LNCaP clone FGC (cell line): ENCODE results near the gene PDCD1.
"Not testable (repeated sequence)": the region's sequence is repeated elsewhere in the genome, so short reads cannot be mapped to it uniquely, and the experiment has no call there.

Source experiments
- DNase-seq: peaks from one replicate; pipeline ENCODE4 v3.0.0-alpha.2; 2011; ENCODE audit warnings: low read depth
- H3K4me3 ChIP-seq: 2 replicates; pipeline ENCODE4 v1.5.1; 2011; ENCODE audit warnings: mild to moderate bottlenecking, low read depth, low read length, control low read depth
- TF ChIP-seq, protein P1 (sequence below): IDR thresholded peaks from 2 replicates; pipeline ENCODE4 v1.5.1; 2012; ENCODE audit warnings: mild to moderate bottlenecking; ENCODE audit not compliant: control insufficient read depth, insufficient read depth; ENCODE audit errors: extremely low read depth

PDCD1 gene

DNA sequence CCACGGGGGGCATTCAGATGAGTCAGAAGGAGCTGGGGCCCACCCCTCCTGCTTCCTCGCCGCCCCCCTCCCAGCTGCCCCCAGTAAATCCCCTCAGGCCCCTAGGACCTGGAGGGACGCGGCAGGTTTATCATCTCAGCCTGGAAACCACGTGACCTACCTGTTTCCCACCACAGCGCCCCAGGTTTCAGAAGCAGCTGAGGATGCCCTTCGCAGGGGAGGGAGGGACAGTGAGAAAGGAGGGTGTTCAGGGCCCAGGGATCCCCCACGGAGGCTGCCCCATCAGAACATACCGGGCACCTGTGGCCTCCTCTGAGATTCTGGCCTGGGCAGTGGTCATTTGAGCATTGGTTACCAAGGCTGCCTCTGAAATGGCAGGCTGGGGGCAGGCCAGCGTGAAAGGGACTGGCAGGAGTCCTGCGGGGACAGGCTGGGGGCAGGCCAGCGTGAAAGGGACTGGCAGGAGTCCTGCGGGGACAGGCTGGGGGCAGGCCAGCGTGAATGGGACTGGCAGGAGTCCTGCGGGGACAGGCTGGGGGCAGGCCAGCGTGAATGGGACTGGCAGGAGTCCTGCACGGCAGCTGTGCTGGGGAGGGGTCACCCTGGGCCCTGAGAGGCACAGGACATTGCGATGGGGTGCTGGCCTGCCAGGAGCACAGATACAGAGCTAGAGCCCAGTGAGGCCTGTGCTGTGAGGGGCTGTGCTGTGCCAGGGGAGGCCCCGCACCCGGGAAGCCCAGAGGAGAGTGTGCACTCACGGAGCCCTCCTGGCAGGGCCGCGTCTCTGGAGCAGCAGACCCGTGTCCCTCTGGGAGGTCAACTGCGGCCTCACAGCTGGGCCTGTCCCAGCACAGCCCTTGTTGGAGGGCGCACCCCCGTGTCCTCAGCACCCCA lies 48.1 kb downstream of the PDCD1 start:
- no peak for DNase-seq
- no peak overlapping the region for H3K4me3 ChIP-seq
- TF ChIP-seq, protein P1, sequence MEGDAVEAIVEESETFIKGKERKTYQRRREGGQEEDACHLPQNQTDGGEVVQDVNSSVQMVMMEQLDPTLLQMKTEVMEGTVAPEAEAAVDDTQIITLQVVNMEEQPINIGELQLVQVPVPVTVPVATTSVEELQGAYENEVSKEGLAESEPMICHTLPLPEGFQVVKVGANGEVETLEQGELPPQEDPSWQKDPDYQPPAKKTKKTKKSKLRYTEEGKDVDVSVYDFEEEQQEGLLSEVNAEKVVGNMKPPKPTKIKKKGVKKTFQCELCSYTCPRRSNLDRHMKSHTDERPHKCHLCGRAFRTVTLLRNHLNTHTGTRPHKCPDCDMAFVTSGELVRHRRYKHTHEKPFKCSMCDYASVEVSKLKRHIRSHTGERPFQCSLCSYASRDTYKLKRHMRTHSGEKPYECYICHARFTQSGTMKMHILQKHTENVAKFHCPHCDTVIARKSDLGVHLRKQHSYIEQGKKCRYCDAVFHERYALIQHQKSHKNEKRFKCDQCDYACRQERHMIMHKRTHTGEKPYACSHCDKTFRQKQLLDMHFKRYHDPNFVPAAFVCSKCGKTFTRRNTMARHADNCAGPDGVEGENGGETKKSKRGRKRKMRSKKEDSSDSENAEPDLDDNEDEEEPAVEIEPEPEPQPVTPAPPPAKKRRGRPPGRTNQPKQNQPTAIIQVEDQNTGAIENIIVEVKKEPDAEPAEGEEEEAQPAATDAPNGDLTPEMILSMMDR: no peak

DNA sequence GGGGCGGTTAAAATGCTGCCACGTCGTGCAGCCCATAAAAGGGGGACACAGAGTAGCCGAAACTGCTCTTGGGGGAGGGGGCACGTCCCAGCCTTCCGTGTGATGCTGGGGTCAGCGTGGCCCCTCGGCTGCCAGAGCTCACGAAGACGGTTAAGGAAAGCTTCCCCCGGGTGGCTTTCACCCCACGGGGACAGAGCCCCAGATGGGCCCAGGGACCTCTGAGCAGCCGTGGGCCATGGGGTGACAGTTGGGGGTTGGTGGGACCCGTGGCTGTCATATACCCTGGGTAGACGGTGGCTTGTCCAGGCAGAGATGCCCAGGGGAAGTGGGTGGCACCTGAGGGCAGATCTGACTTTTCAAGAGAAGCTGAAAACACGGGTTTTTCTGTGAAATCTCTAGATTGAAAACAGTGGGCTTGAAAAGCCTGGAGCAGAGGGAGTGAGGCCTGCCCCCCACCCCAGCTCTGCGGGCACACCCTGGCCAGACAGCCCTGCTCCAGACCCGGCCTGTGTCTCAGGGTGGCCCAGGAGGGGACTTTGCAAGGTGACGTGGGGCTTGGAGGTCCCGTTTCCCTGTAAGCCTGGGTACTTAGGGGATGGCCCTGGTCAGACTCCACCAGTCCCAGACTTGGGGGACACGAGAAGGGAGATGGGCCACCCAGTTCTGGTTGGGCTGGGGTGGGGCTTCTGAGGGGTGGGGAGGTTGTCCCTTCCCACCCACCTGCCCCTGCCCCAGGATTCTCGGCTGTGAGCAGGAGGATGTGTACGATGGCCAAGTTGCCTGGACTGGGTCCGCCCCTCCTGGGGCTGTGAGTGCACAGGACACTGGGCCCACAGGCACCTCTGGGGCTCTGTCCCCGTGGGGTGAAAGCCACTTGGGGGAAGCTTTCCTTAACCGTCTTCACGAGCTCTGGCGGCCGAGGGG lies 49.0 kb downstream of the PDCD1 start:
- no peak overlapping the region for H3K4me3 ChIP-seq
- TF ChIP-seq, protein P1: no peak
- DNase-seq: no peak

DNA sequence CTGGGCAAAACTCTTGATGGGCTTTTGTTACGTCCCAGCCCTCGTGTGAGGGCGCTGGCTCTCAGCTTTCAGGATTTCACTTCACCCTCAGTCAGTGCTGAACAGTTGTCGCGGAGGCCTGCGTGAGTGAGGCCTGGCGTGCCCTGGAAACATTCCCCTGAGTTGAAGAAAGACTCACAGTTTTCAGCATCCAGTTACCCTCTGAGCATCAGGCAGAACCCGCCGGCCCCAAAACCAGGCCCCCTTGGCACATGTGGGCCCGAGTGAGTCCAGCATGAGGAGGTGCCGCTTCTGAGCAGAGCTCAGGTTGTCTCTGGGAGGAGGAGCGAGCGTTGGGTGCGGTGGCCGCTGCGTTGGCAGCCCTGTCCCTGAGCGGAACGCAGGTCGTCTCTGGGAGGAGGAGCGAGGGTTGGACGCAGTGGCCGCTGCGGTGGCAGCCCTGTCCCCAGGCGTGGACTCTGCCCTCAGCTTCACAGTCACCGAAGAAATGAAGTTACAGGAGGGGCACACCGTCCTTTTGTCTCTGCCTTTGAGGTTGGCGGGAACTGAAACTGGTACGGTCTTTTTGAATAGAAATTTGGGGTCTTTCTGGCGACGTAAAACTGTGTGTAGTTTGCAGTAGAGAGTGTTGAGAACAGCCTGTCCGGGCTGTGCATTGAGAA lies 49.8 kb downstream of the PDCD1 start, which contains the start of gene NEU4:
Gene NEU4 (plus strand): TSS at position 473 of the 662 bp plus-strand sequence. CDS start 5,292 bp downstream, outside the sequence.
- H3K4me3 ChIP-seq: no peak within 1 kb of the TSS
- TF ChIP-seq, protein P1: no peak
- DNase-seq: no peak

DNA sequence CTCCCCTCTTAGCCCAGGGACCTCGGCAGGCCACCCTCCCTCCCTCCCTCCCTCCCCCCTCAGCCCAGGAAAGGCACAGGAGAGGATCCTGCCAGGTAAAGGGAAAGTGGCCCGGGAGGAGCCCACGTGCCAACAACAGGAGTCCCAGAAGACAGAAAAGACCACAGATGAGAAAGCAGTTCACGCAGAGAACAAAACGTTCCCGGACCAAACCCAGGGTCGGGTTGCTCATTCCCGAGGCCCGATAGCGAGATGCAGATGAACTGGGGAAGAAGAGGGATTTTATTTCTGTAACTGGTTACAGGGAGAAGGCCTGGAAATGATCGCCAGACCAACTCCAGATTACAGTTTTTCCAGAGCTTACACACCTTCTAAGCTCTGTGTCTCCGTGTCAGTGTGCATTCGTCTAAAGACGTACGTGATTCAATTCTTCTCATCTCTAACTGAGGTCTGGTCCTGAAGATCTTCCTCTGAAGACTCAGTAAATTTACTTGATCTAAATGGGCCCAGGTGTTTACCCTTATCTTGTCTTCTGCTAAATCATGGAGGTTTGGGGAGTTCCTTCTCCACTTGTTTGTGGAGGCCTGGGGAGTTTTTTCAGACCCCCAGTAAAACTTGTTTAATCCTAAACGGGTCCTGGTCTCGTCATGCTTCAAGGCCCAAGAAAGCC lies 50.5 kb downstream of the PDCD1 start:
- DNase-seq: no peak
- no peak overlapping the region for H3K4me3 ChIP-seq
- TF ChIP-seq, protein P1: no peak

DNA sequence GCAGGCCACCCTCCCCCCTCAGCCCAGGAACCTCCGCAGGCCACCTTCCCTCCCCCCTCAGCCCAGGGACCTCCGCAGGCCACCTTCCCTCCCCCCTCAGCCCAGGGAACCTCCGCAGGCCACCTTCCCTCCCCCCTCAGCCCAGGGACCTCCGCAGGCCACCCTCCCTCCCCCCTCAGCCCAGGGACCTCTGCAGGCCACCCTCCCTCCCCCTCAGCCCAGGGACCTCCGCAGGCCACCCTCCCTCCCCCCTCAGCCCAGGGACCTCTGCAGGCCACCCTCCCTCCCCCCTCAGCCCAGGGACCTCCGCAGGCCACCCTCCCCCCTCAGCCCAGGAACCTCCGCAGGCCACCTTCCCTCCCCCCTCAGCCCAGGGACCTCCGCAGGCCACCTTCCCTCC lies 52.5 kb downstream of the PDCD1 start:
- DNase-seq, H3K4me3 ChIP-seq: not testable (repeated sequence)

DNA sequence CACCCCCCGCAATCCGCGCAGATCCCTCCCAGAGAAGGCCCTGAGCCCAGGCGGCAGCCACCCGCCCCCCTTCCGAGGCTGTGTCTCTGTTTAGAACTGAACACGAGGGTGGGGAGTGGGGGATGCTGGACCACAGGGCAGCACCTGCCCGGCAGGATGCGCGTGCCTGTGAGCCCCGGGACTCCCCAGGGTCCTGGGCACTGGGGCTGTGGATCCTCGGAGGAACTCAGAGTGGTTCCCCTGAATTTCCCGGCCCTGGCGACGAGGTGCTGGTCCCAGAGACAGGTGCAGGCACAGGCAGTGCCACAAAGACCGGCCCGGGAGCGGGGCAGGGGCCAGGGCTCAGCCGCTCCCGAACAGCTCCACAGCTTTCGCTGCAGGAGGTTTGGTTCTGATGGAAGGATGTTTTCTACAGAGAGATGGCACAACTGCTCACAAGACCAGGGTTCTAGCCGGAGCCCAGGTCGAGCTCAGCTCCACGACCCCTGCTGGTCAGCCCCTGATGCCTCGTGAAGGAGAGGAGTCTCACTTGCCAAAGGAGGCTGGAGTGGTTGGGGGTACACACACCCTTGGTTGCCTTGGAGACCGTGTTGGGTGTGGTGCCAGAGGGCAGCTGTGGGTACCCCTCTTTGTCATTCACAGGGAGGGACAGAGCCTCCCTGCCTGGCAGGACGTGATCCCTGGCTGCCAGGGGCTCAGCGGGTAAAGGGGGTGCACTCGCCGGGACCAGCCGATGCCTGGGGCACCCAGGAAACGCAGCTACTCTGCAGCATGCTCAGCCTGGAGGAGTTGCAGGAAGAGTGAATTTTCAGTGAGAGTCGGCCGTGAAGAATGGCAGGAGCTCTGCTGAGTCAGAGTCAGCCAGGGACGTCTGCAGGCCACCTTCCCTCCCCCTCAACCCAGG lies 54.1 kb downstream of the PDCD1 start:
- H3K4me3 ChIP-seq: no peak overlapping the region
- TF ChIP-seq, protein P1: no peak
- no peak for DNase-seq
